A549 (cell line): Measurements from ENCODE around the gene NGEF. TPM values are rescaled to one million over a fixed set of nuclear protein-coding genes. Genes with fewer than 3 reads are reported as not detected.

ENCODE experiments used
- ATAC-seq, 2 experiments: fragments of 200-7000 bp in 1 of 2; fragments of >200 bp in 1 of 2; cut with Nextera tagmentation in 1 of 2; cut with Tn5 transposase in 1 of 2; 3 replicates each; pipeline versions ENCODE4 v1.8.0 to v1.9.1; 2018 to 2020; ENCODE audit warnings: mild to moderate bottlenecking in 1 of 2, moderate library complexity in 1 of 2
- CTCF ChIA-PET: fragments of 300-600 bp; sonication (Branson Sonifier 250); formaldehyde crosslinking; extraction: SDS; loops from one replicate; lab custom pipeline; 2021; ENCODE audit warnings: antibody characterized with exemption, inconsistent platforms; lab: Yijun Ruan, JAX
- POLR2A ChIA-PET: fragments of 350-600 bp; formaldehyde crosslinking; extraction: SDS; loops from one replicate; lab custom pipeline; 2021; ENCODE audit warnings: antibody characterized with exemption, inconsistent platforms; lab: Yijun Ruan, JAX
- DNase-seq, 2 experiments: peaks; one replicate each; pipeline versions ENCODE4 v3.0.0 to v3.0.0-alpha.2; 2011 to 2016; ENCODE audit warnings: low read depth in 1 of 2, low spot score in 1 of 2
- FAIRE-seq: peaks from 2 replicates; lab custom pipeline; 2011; peaks lifted over from hg19 to GRCh38; lab: Jason Lieb, UNC
- H3K27ac ChIP-seq, 2 experiments: fragments of >200 bp; sonication (Bioruptor Twin); formaldehyde crosslinking; 3 replicates each; pipeline ENCODE4 v1.5.1; 2016 to 2017
- H3K4me1 ChIP-seq: fragments of >200 bp; sonication (Bioruptor Twin); formaldehyde crosslinking; 3 replicates; pipeline ENCODE4 v1.6.1; 2016
- H3K4me2 ChIP-seq: fragments of >200 bp; sonication (Bioruptor Twin); formaldehyde crosslinking; 3 replicates; pipeline ENCODE4 v1.6.1; 2016
- H3K4me3 ChIP-seq: fragments of >200 bp; sonication (Bioruptor Twin); formaldehyde crosslinking; 3 replicates; pipeline ENCODE4 v1.5.1; 2016
- H3K9me3 ChIP-seq: fragments of >200 bp; sonication (Bioruptor Twin); formaldehyde crosslinking; 3 replicates; pipeline ENCODE4 v1.6.1; 2016
- ATOH8 ChIP-seq: fragments of 250-450 bp; sonication (Bioruptor Pico); IDR thresholded peaks from 2 replicates; pipeline ENCODE4 v1.5.0; 2020; ENCODE audit warnings: low read depth, mild to moderate bottlenecking, moderate library complexity
- BHLHE40 ChIP-seq: IDR thresholded peaks from 2 replicates; pipeline ENCODE4 v1.6.1; 2012; ENCODE audit warnings: low read depth, low read length, inconsistent platforms
- E2F6 ChIP-seq: IDR thresholded peaks from 2 replicates; pipeline ENCODE4 v1.6.1; 2012; ENCODE audit warnings: low read depth, borderline replicate concordance
- EHMT2 ChIP-seq: fragments of 200-600 bp; sonication (generic); IDR thresholded peaks from 2 replicates; pipeline ENCODE4 v1.6.1; 2016; ENCODE audit warnings: antibody characterized with exemption, low read depth, mild to moderate bottlenecking, moderate library complexity
- EP300 ChIP-seq, 2 experiments: fragments of >200 bp; sonication (Bioruptor Twin); formaldehyde crosslinking; IDR thresholded peaks; 2 replicates in 1 of 2; 3 replicates in 1 of 2; pipeline ENCODE4 v1.6.1; 2016 to 2017
- ESRRA ChIP-seq: fragments of 150-350 bp; IDR thresholded peaks from 2 replicates; pipeline ENCODE4 v1.6.1; 2014; ENCODE audit warnings: mild to moderate bottlenecking, low read length, borderline replicate concordance
- FOSL2 ChIP-seq, 2 experiments: fragments of 450-650 bp in 1 of 2; fragments of >200 bp in 1 of 2; sonication (Bioruptor Twin) in 1 of 2; formaldehyde crosslinking; IDR thresholded peaks; 2 replicates each; pipeline versions ENCODE4 v1.5.0 to v1.6.1; 2016 to 2020; ENCODE audit warnings: mild to moderate bottlenecking in 1 of 2, moderate library complexity in 1 of 2
- GATA3 ChIP-seq: IDR thresholded peaks from 2 replicates; pipeline ENCODE4 v1.6.1; 2012; ENCODE audit warnings: borderline replicate concordance
- HMGXB4 ChIP-seq: fragments of 250-450 bp; sonication (Bioruptor Pico); IDR thresholded peaks from 2 replicates; pipeline ENCODE4 v1.5.0; 2021; ENCODE audit warnings: mild to moderate bottlenecking, moderate library complexity, borderline replicate concordance
- JUNB ChIP-seq: fragments of >200 bp; sonication (Bioruptor Twin); formaldehyde crosslinking; IDR thresholded peaks from 2 replicates; pipeline ENCODE4 v1.6.1; 2016
- MAX ChIP-seq: IDR thresholded peaks from 2 replicates; pipeline ENCODE4 v1.6.1; 2012
- PHF8 ChIP-seq: fragments of 200-600 bp; sonication (generic); IDR thresholded peaks from 2 replicates; pipeline ENCODE4 v1.6.1; 2016; ENCODE audit warnings: low read depth, mild to moderate bottlenecking, antibody characterized with exemption, moderate library complexity, borderline replicate concordance
- POLR2A ChIP-seq: IDR thresholded peaks from 2 replicates; pipeline ENCODE4 v1.6.1; 2012; ENCODE audit warnings: mild to moderate bottlenecking, low read length
- POLR2AphosphoS2 ChIP-seq: conservative IDR thresholded peaks from 2 replicates; pipeline ENCODE4 v1.6.1; 2012; ENCODE audit warnings: low read length, improper control_type of control experiment, inconsistent platforms
- RAD21 ChIP-seq, 2 experiments: fragments of >200 bp in 1 of 2; sonication (Bioruptor Twin) in 1 of 2; formaldehyde crosslinking in 1 of 2; IDR thresholded peaks in 1 of 2; conservative IDR thresholded peaks in 1 of 2; 2 replicates in 1 of 2; 3 replicates in 1 of 2; pipeline ENCODE4 v1.6.1; 2012 to 2018; ENCODE audit warnings: inconsistent platforms in 1 of 2
- RCOR1 ChIP-seq: fragments of 150-350 bp; IDR thresholded peaks from 2 replicates; pipeline ENCODE4 v1.6.1; 2014; ENCODE audit warnings: antibody characterized with exemption, low read length, low read depth
- RNF2 ChIP-seq: fragments of 200-600 bp; sonication (generic); IDR thresholded peaks from 2 replicates; pipeline ENCODE4 v1.6.1; 2016; ENCODE audit warnings: low read depth, mild to moderate bottlenecking, antibody characterized with exemption, moderate library complexity, borderline replicate concordance
- TP53 ChIP-seq: fragments of 250-450 bp; sonication (Bioruptor Pico); IDR thresholded peaks from 2 replicates; pipeline ENCODE4 v1.5.0; 2021; ENCODE audit warnings: mild to moderate bottlenecking, moderate library complexity
- WGBS: methylation state at CpG from one replicate; pipeline ENCODE4 v1.1.6; 2017; ENCODE audit errors: missing lambda C conversion rate; 5-methylcytosine and 5-hydroxymethylcytosine counted together
- polyA plus RNA-seq, 4 experiments: library from polyadenylated mRNA; depleted of rRNA in 3 of 4; stranded (reverse); fragments of >200 nt; fragmentation: RNase III in 1 of 4; extraction: RNeasy Plus Mini Kit Qiagen cat#74134 plus additional on column Dnase treatment in 1 of 4; gene quantifications; 2 replicates in 3 of 4; 3 replicates in 1 of 4; pipeline ENCODE4 v1.2.3, GENCODE V29; 2011 to 2017

Gene NGEF
- polyA plus RNA-seq, 2 of the 4 experiments (the other 2 are of a cell fraction), result 8.1 to 9.7 TPM

- H3K4me3 ChIP-seq, result no peak overlapping the region
- CTCF ChIA-PET, result interaction anchor here (0.7 to 1.7 kb wide), 2 partner anchors 9 to 143 kb away, joined by 3 read pairs; no protein-coding TSS in a partner anchor
- WGBS, result 85% methylated on average over 14 of the region's 14 CpGs
- FAIRE-seq, result no peak
- H3K27ac ChIP-seq, result no peak overlapping the region
- H3K4me1 ChIP-seq, result no peaks in the 10 kb centered on the region
- no peaks in the 10 kb centered on the region for H3K9me3 ChIP-seq
- POLR2A ChIA-PET, result no interaction called here
- H3K4me2 ChIP-seq, result no peak overlapping the region
- no peak for TF ChIP-seq EP300 (IDR thresholded peaks at IDR 0.05)
- TF ChIP-seq POLR2AphosphoS2, result no peak
- TF ChIP-seq GATA3, result no peak
- TF ChIP-seq TP53, result no peak
- TF ChIP-seq MAX, result no peak
- TF ChIP-seq RAD21 (conservative IDR thresholded peaks at IDR 0.05 in 1 of 2, IDR thresholded peaks at IDR 0.05 in 1 of 2), result no peak
- TF ChIP-seq FOSL2 (IDR thresholded peaks at IDR 0.05), result no peak
- TF ChIP-seq FOSL2 (CRISPR knock-in tag; IDR thresholded peaks at IDR 0.05), result no peak
- no peak for TF ChIP-seq PHF8
- TF ChIP-seq E2F6, result no peak
- TF ChIP-seq BHLHE40, result no peak
- TF ChIP-seq JUNB, result no peak
- TF ChIP-seq RNF2, result no peak
- TF ChIP-seq ATOH8 (CRISPR knock-in tag), result no peak
- no peak for TF ChIP-seq ESRRA
- TF ChIP-seq EHMT2, result no peak
- no peak for TF ChIP-seq HMGXB4 (CRISPR knock-in tag)
- no peak for ATAC-seq
- DNase-seq, result no peak
Measured at GRCh38 chr2:232888839-232889529, 124.1 kb downstream of the NGEF start.

GRCh38 chr2:232888099-232888836, 124.8 kb downstream of the NGEF start:
- no peak overlapping the region for H3K27ac ChIP-seq
- no peak overlapping the region for H3K4me2 ChIP-seq
- TF ChIP-seq RCOR1, result no peak
- TF ChIP-seq POLR2A, result 0 out of 2 replicates have a peak, but pooled peaks have one; percentile 13
- ATAC-seq, result no peak
- no peak overlapping the region for H3K4me3 ChIP-seq
- no peaks in the 10 kb centered on the region for H3K9me3 ChIP-seq
- 80% methylated on average over 21 of the region's 21 CpGs for WGBS
- FAIRE-seq, result no peak
- ChIA-PET POLR2A (no interaction called here), CTCF (interaction anchor here (0.9 to 1.7 kb wide), 4 partner anchors 8 to 35 kb away, joined by 3 to 6 read pairs (median 4); no protein-coding TSS in a partner anchor)
- H3K4me1 ChIP-seq, result no peaks in the 10 kb centered on the region
- DNase-seq, result no peak
